SH-SY5Y (cell line): ENCODE measurements around the gene MX2.

Experiments used
- GATA2 ChIP-seq: IDR thresholded peaks from 2 replicates; pipeline ENCODE4 v1.6.1; 2011; ENCODE audit warnings: mild to moderate bottlenecking, low read depth, low read length
- GATA3 ChIP-seq: IDR thresholded peaks from 2 replicates; pipeline ENCODE4 v1.6.1; 2011; ENCODE audit warnings: low read depth, mild to moderate bottlenecking, low read length, moderate library complexity

DNA sequence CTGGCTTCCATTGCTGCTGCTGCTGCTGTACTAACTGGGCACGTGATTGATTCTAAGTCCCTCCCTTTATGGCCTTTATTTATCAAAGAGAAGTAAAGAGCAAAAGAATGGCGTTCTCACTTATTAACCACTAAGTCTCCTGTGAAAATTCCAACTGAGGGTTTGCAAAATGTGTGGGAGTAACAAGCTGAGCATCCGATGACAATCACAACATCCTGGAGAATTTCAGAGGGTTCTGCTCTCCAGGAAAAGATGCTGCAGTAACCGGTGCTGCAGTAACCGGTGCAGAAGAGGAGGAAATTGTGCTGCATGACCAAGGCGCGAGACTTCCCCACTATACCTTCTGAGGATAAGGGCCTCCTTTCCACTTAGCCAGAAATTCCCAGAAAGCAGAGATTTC is 12.7 kb upstream of the MX2 start:
- no peak for TF ChIP-seq GATA2
- TF ChIP-seq GATA3: no peak
